Heart left ventricle (tissue), 13 donors: ENCODE data around the gene ACAP2.

Experiments
- CTCF ChIP-seq, 12 donors: fragments of 200-600 bp; sonication (generic) in 4 of 12; IDR thresholded peaks; one replicate each; pipeline versions ENCODE4 v1.5.0 to v1.8.0; 2018 to 2022; ENCODE audit warnings: antibody characterized with exemption in 12 of 12, mild to moderate bottlenecking in 5 of 12
- POLR2A ChIP-seq, 2 donors: fragments of 450-650 bp; IDR thresholded peaks; one replicate each; pipeline ENCODE4 v1.6.1; 2017; ENCODE audit warnings: antibody characterized with exemption in 2 of 2, mild to moderate bottlenecking in 2 of 2, moderate library complexity in 2 of 2
- donor health status: ischemic (EF 13 %, LVEDD 7.1; RV severe dilation, severe dysfunction).
- donor health status: DM: no; HTN: yes; CAD: no.
- donor health status: DM: no; HTN: no; CAD: no.
- donor health status: ischemic (EF 25% LVEDD 6.9; RV normal size, moderate dysfunction).
- donor health status: ischemic (EF 25% LVEDD 5.7; RV mildly dilated, moderate dysfunction).
- donor health status: ischemic (EF 35%, LVEDD 5.7; RV mildly dilated, moderate dysfunction).
- donor health status: nonischemic (EF 11% LVEDD 7.7; RV severe dilation, severe dysfunction).
- donor health status: DM: yes; HTN: yes; CAD: no.
- donor health status: PGD.
- donor health status: ischemic (EF 29% LVEDD 5.4; RV normal size, mild dysfunction).
- donor health status: nonischemic (EF 23%, LVEDD 6.1; RV moderate dilation, normal function).

DNA sequence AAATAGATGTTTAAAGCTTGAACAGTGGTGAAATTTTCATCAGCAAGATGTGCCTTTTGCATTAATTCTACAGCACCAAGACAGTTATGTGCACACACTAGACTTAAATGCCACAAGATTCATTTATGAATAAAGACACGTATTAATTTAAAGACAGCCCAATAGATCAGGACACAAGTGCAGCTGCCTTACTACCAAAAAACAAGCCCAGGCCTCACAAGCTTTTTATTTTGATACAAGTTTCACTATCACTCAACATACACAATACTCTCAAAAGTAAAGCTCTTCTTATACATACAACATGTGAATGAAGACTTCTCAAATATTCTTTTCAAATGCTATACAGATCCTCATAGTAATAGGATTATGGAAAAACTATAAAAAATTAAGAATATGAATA lies 2.4 kb downstream of the ACAP2 start:
- TF ChIP-seq CTCF (IDR thresholded peaks at IDR 0.05): no peak
- TF ChIP-seq POLR2A (IDR thresholded peaks at IDR 0.05): no peak
